Measurements from ENCODE around the gene CHI3L2. TPM values are rescaled to one million over a fixed set of nuclear protein-coding genes. Genes with fewer than 3 reads are reported as not detected.

CHI3L2 gene
- polyA plus RNA-seq, 4 donors = 0.23 to 0.47 (median 0.32) TPM

- no peak for DNase-seq (ENCODE audit: low read depth in 4 of 4, low spot score in 3 of 4)
Observed at GRCh38 chr1:111286912-111287311, 59.4 kb downstream of the CHI3L2 start.

- DNase-seq (ENCODE audit: low read depth in 4 of 4, low spot score in 3 of 4) = no peak
Observed at GRCh38 chr1:111289371-111289770, 61.9 kb downstream of the CHI3L2 start.

- DNase-seq (ENCODE audit: low read depth in 4 of 4, low spot score in 3 of 4) = no peak
Observed at GRCh38 chr1:111290104-111290503, 62.6 kb downstream of the CHI3L2 start.

GRCh38 chr1:111290630-111291029, 63.1 kb downstream of the CHI3L2 start, which contains the start of gene CHIA:
CHIA (plus strand) TSS chr1:111290851; CDS start chr1:111310468, 19,617 bp downstream.
- no peak for DNase-seq (ENCODE audit: low read depth in 4 of 4, low spot score in 3 of 4)

Other genes with a start within 250 kb of the CHI3L2 start
- gene DRAM2, start 87.6 kb upstream of the CHI3L2 start, polyA plus RNA-seq (ENCODE audit: insufficient read length in 4 of 4) = 10 to 100 TPM; 70.0 to 76.8 (median 71.8) TPM
- 10 to 100 TPM; 43.2 to 52.9 (median 47.9) TPM for gene CEPT1, start 87.5 kb upstream of the CHI3L2 start, polyA plus RNA-seq (ENCODE audit: insufficient read length in 4 of 4)
- gene DENND2D, start 27.1 kb upstream of the CHI3L2 start, polyA plus RNA-seq (ENCODE audit: insufficient read length in 4 of 4) = 10 to 100 TPM; 15.1 to 20.4 (median 18.0) TPM
- gene CHIA, start 63.1 kb downstream of the CHI3L2 start, polyA plus RNA-seq (ENCODE audit: insufficient read length in 4 of 4) = not detected
- gene OVGP1, start 200.0 kb downstream of the CHI3L2 start, polyA plus RNA-seq (ENCODE audit: insufficient read length in 4 of 4) = 1 to 10 TPM; 3.0 to 5.4 (median 3.8) TPM
- gene WDR77, start 221.5 kb downstream of the CHI3L2 start, polyA plus RNA-seq (ENCODE audit: insufficient read length in 4 of 4) = 10 to 100 TPM; 40.3 to 43.2 (median 41.0) TPM
- gene ATP5PB, start 221.8 kb downstream of the CHI3L2 start, polyA plus RNA-seq (ENCODE audit: insufficient read length in 4 of 4) = 100 to 1,000 TPM; 381 to 438 (median 392) TPM
- 1 to 10 TPM; 3.4 to 4.8 (median 3.8) TPM for gene C1orf162, start 246.3 kb downstream of the CHI3L2 start, polyA plus RNA-seq (ENCODE audit: insufficient read length in 4 of 4)

Measured in right renal pelvis (tissue), 4 donors.